GM08714 (cell line): Measurements from ENCODE around the gene LGI4.
A peak's percentile ranks its signal among the peaks of the same experiment; 100 is the strongest.

ENCODE experiments used
- H3K4me3 ChIP-seq: fragments of 200-500 bp; sonication (Bioruptor generic); 2 replicates; pipeline ENCODE4 v1.5.1; 2014; ENCODE audit warnings: mild to moderate bottlenecking, low read length, inconsistent platforms
- ZNF274 ChIP-seq: IDR thresholded peaks from 2 replicates; pipeline ENCODE4 v1.6.1; 2012; ENCODE audit warnings: mild to moderate bottlenecking, low read depth, low read length

LGI4 gene

DNA sequence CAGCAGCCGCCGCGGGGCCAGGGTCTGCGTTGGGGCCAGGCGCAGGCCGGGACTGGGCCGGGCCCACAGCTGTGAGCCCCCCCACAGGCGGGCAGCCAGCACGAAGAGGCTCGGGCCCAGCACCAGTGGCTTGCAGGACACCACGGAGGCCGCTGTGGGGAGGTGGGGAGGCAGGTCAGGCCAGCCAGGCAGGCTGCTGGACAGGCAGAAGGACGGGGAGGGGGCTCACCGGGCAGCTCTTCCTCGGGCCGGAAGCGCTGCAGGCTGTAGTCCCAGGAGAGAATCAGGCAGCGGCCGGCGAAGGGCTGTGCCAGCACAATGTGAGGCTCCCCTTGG, 8.3 kb downstream of the LGI4 start:
- no peak overlapping the region for H3K4me3 ChIP-seq
- no peak for TF ChIP-seq ZNF274

DNA sequence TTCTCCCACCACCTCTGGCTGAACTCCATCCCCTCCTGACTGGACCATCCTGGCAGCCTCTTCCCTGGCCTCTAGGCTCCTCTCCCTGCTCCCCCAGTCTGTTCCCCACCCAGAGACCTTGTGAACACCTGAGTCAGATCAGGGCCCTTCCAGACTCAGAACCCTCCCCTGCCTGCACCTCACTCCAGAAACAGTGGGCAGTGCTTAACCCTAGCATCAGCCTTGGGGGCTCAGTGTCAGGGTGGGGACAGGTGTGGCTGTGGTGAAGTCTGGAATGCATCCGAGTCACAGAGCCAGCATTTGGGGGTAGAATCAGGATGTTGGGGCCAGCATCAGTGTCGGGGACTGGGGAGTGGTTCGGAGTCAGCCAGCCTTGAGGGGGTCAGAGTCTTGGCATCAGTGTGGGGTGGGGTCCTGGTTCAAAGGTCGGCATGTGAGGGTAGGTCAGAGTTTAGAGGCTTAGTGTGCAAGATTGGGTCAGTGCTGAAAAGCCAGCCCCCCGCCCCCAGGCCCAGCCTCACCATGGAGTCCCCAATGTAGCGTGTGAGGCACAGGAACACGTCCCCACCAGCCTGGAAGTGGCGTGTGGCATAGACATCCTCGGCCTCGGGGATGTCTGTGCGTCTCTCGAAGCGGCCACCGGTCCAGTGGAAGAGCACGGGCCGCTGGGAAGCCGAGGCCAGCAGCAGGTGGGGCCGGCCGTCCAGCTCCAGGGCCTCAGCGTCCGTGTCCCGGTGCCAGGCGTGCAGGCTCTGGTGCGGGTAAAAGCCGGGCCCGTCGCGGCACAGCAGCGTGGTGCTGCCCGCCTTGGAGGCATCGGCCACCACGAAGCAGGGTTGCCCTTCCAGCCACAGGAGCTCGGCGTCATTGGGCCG, 8.9 kb downstream of the LGI4 start:
- TF ChIP-seq ZNF274, result no peak
- no peak overlapping the region for H3K4me3 ChIP-seq

- no peak for TF ChIP-seq ZNF274
- H3K4me3 ChIP-seq, result no peak overlapping the region
These were observed 9.6 kb downstream of the LGI4 start for GRCh38 chr19:35125270-35125717.

GRCh38 chr19:35124098-35125060, 10.5 kb downstream of the LGI4 start:
- peak overlapping the region; percentile 40; the same call in 1 of the 2 replicates for H3K4me3 ChIP-seq
- TF ChIP-seq ZNF274, result no peak

- no peak overlapping the region for H3K4me3 ChIP-seq
- no peak for TF ChIP-seq ZNF274
These were observed 11.3 kb downstream of the LGI4 start for GRCh38 chr19:35123573-35123972.

GRCh38 chr19:35122687-35123551, 11.9 kb downstream of the LGI4 start:
- no peak for TF ChIP-seq ZNF274
- H3K4me3 ChIP-seq, result no peak overlapping the region

DNA sequence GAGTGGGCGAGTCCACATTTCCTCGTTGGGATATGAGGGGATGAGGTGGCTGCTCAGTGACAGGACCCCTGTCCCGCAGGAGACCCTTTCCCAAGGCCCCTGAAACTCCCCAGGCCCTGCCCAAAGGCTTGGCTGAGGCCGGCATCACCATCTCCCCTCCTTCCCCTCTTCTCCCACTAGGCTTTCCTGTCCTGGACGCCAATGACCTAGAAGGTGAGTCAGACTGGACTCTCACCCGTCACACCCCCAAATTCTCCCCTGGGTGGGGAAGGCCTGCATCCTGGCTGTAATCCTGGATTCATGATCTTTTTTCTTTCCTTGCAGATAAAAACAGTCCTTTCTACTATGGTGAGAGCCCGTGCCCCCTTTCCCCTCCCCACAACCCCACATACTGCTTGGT, 14.0 kb downstream of the LGI4 start:
- TF ChIP-seq ZNF274, result no peak
- no peak overlapping the region for H3K4me3 ChIP-seq

GRCh38 chr19:35120492-35120891, 14.4 kb downstream of the LGI4 start:
- H3K4me3 ChIP-seq, result no peak overlapping the region
- TF ChIP-seq ZNF274, result no peak

GRCh38 chr19:35119578-35120155, 15.2 kb downstream of the LGI4 start:
- no peak for TF ChIP-seq ZNF274
- no peak overlapping the region for H3K4me3 ChIP-seq

DNA sequence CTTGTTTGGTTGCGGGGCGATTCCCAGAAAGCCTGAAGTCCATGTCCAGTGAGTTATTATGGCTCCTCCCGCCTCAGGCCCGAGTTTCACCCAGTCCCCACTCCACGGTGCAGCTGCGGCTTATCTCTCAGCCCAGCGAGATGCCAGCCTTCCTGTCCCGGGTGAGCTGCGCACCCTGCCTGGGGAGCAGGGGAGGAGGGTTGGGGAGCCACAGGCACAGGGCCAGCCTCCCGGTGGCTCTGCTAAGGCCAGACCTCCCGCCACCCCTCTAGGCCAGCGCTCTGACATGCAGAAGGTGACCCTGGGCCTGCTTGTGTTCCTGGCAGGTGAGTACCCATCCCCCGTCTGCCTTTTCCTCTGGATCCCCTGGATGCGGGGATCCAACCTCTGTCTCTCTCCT, 15.8 kb downstream of the LGI4 start:
- no peak for TF ChIP-seq ZNF274
- H3K4me3 ChIP-seq, result no peak overlapping the region

- TF ChIP-seq ZNF274, result no peak
- no peak overlapping the region for H3K4me3 ChIP-seq
These were observed 16.4 kb downstream of the LGI4 start for GRCh38 chr19:35118268-35119020.

DNA sequence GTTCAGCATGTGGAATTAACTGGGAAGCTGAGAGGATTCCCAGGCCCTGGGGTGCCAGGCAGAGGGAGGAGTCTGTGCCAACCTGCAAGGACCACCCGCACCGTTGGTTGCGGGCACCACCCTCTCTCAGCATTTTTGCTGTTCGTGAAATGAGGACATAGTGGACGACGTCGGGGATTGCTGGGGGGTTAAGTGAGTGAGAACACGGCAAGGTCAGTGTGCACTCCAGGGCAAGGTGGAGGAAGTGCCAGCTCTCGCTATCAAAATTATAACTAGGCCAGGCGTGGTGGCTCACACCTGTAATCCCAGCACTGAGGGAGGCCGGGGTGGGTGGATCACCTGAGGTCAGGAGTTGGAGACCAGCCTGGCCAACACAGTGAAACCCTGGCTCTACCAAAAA, 17.1 kb downstream of the LGI4 start:
- TF ChIP-seq ZNF274, result no peak
- no peak overlapping the region for H3K4me3 ChIP-seq

DNA sequence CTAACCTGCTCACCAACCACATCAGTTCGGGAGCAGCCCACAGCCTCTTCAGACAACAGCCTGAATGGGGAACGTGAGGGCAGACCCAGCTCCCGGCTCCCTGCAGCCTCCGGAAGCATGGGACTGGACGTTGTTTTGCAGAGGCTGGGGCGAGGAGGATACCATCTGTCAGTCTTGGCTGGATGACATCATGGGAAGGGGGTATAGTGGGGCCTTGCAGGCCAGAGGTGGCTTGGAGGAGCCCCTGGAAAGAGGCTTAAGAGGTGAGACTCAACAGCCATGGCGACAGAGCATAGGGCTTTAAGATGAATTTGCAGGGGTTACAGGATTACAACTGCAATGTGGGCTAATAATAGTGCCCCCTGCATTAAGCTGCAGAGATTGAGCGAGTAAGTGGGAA, 17.7 kb downstream of the LGI4 start:
- no peak overlapping the region for H3K4me3 ChIP-seq
- TF ChIP-seq ZNF274, result no peak
